Loucy (cell line): ENCODE measurements around the gene MYL2.

ENCODE experiments used
- H2AFZ ChIP-seq: fragments of 200-600 bp; sonication (generic); 2 replicates; pipeline ENCODE4 v1.6.0; 2016; ENCODE audit warnings: antibody characterized with exemption, mild to moderate bottlenecking, low read length, moderate library complexity
- H3F3A ChIP-seq: fragments of 200-600 bp; 2 replicates; pipeline ENCODE4 v1.6.0; 2016; ENCODE audit warnings: antibody characterized with exemption, low read depth, mild to moderate bottlenecking
- H3K27me3 ChIP-seq: fragments of 200-600 bp; sonication (generic); 2 replicates; pipeline ENCODE4 v1.6.1; 2014; ENCODE audit warnings: low read length, mild to moderate bottlenecking; ENCODE audit not compliant: insufficient read depth, poor library complexity, severe bottlenecking
- H3K36me3 ChIP-seq: fragments of 200-600 bp; sonication (generic); 2 replicates; pipeline ENCODE4 v1.6.1; 2016; ENCODE audit warnings: low read length; ENCODE audit not compliant: insufficient read depth
- H3K4me1 ChIP-seq: fragments of 200-600 bp; sonication (generic); 2 replicates; pipeline ENCODE4 v1.5.1; 2014; ENCODE audit warnings: low read length, mild to moderate bottlenecking; ENCODE audit not compliant: insufficient read depth, poor library complexity, severe bottlenecking
- H3K4me2 ChIP-seq: fragments of 200-600 bp; sonication (generic); 2 replicates; pipeline ENCODE4 v1.6.0; 2014; ENCODE audit warnings: antibody characterized with exemption, low read length, low read depth, mild to moderate bottlenecking; ENCODE audit not compliant: poor library complexity, severe bottlenecking
- H3K4me3 ChIP-seq: fragments of 200-600 bp; sonication (generic); 2 replicates; pipeline ENCODE4 v1.5.1; 2014; ENCODE audit warnings: low read length, mild to moderate bottlenecking, mixed read lengths; ENCODE audit not compliant: poor library complexity, severe bottlenecking
- H3K79me2 ChIP-seq: fragments of 200-600 bp; sonication (generic); 2 replicates; pipeline ENCODE4 v1.6.1; 2014; ENCODE audit warnings: low read length; ENCODE audit not compliant: insufficient read depth
- H3K9ac ChIP-seq: fragments of 200-600 bp; sonication (generic); 2 replicates; pipeline ENCODE4 v1.6.0; 2014; ENCODE audit warnings: mild to moderate bottlenecking, low read depth, low read length, moderate library complexity; ENCODE audit not compliant: poor library complexity, severe bottlenecking
- H3K9me2 ChIP-seq: fragments of 200-600 bp; sonication (generic); replicated peaks from 2 replicates; pipeline ENCODE4 v1.6.1; 2016; ENCODE audit warnings: low read depth, low read length, mixed read lengths
- H3K9me3 ChIP-seq: fragments of 200-600 bp; sonication (generic); 2 replicates; pipeline ENCODE4 v1.6.1; 2014; ENCODE audit warnings: mild to moderate bottlenecking, antibody characterized with exemption, low read length, low read depth; ENCODE audit not compliant: insufficient read depth
- H4K20me1 ChIP-seq: fragments of 200-600 bp; sonication (generic); 2 replicates; pipeline ENCODE4 v1.6.0; 2014; ENCODE audit warnings: antibody characterized with exemption, low read length, mild to moderate bottlenecking; ENCODE audit not compliant: insufficient read depth, poor library complexity, severe bottlenecking
- EZH2phosphoT487 ChIP-seq: fragments of 200-600 bp; IDR thresholded peaks from 2 replicates; pipeline ENCODE4 v1.6.1; 2018; ENCODE audit warnings: antibody characterized with exemption, mild to moderate bottlenecking, moderate library complexity, borderline replicate concordance
- TF ChIP-seq, protein P1 (sequence below): fragments of 200-600 bp; sonication (generic); conservative IDR thresholded peaks from 2 replicates; pipeline ENCODE4 v1.5.1; 2014; ENCODE audit warnings: mild to moderate bottlenecking, antibody characterized with exemption, low read length

MYL2 gene

DNA sequence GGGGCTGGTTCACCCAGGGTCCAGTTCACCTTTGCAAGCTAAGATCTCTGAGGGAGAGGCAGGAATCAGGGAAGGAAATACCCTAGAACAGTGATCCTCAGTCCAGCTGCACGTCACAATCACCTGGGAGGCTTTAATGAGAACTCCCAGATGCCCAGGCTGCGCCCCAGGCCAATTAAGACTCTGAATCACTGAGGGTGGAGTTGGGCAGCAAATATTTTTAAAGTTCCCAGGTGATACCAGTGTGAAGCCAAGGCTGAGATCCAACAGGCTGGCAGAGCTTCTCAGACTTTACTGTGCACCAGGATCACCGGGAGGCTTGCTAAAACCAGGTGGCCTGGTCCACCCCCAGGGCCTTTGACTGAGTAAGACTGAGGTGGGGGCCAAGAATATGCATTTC, 23.8 kb downstream of the MYL2 start:
- Histone ChIP-seq H3K36me3 (no peaks in the 10 kb centered on the region), H3K4me2 (no peak overlapping the region), H3K27me3 (no peaks in the 10 kb centered on the region), H3K9me3 (no peaks in the 10 kb centered on the region), H2AFZ (no peak overlapping the region), H4K20me1 (no peaks in the 10 kb centered on the region), H3K9me2 (no peaks in the 10 kb centered on the region), H3F3A (no peaks in the 10 kb centered on the region), H3K4me1 (no peaks in the 10 kb centered on the region), H3K9ac (no peak overlapping the region), H3K4me3 (no peak overlapping the region), H3K79me2 (no peaks in the 10 kb centered on the region)
- TF ChIP-seq EZH2phosphoT487, result no peak
- TF ChIP-seq, protein P1, sequence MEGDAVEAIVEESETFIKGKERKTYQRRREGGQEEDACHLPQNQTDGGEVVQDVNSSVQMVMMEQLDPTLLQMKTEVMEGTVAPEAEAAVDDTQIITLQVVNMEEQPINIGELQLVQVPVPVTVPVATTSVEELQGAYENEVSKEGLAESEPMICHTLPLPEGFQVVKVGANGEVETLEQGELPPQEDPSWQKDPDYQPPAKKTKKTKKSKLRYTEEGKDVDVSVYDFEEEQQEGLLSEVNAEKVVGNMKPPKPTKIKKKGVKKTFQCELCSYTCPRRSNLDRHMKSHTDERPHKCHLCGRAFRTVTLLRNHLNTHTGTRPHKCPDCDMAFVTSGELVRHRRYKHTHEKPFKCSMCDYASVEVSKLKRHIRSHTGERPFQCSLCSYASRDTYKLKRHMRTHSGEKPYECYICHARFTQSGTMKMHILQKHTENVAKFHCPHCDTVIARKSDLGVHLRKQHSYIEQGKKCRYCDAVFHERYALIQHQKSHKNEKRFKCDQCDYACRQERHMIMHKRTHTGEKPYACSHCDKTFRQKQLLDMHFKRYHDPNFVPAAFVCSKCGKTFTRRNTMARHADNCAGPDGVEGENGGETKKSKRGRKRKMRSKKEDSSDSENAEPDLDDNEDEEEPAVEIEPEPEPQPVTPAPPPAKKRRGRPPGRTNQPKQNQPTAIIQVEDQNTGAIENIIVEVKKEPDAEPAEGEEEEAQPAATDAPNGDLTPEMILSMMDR, result no peak

DNA sequence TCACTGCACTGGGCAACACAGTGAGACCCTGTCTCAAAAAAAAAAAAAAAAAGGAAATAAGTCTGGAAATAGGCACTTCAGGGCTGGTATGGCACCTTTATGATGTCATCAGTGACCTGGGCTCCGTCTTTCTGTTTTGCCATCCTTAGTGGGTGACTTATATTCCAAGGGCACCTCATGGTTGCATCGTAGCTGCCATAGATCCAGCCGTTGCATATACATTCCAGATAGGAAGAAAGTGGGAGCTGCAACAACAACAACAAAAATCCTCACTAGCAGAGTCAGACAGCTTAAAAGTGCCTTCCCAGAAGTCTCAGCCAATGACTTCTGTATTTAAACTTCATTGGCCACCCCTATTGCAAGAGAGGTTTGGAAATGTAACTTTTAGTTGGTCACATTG, 26.4 kb downstream of the MYL2 start:
- no peaks in the 10 kb centered on the region for H4K20me1 ChIP-seq
- no peak for TF ChIP-seq EZH2phosphoT487
- TF ChIP-seq, protein P1, result no peak
- peak overlapping the region; percentile 35 for H3K4me2 ChIP-seq

DNA sequence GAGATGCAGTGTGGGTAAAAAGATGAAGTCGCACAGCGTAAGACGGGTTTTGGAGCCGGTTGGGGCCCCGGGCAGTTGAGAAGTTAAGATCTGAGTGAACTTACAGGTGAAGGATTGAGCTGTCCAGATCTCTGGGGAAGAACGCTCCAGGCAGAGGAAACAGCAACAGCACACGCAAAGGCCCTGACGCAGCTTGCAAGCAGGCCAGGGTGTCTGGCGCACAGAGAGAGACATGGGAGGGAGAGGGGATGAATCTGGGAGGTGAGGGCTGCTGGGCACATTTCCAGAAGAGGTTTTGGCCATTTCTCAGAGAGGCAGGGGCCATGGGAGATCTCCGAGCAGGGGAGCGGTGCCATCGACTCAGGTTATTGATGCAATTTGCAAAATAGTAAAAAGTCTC, 31.0 kb downstream of the MYL2 start:
- H3F3A ChIP-seq, result no peaks in the 10 kb centered on the region
- no peaks in the 10 kb centered on the region for H3K36me3 ChIP-seq
- no peak overlapping the region for H3K4me3 ChIP-seq
- H3K79me2 ChIP-seq, result no peaks in the 10 kb centered on the region
- no peak for TF ChIP-seq EZH2phosphoT487
- TF ChIP-seq, protein P1, result no peak
- H3K4me2 ChIP-seq, result no peak overlapping the region
- H3K9me2 ChIP-seq, result no peaks in the 10 kb centered on the region
- no peak overlapping the region for H3K9ac ChIP-seq
- H2AFZ ChIP-seq, result no peak overlapping the region
- no peaks in the 10 kb centered on the region for H3K9me3 ChIP-seq
- H3K27me3 ChIP-seq, result no peaks in the 10 kb centered on the region
- H3K4me1 ChIP-seq, result no peaks in the 10 kb centered on the region
- no peaks in the 10 kb centered on the region for H4K20me1 ChIP-seq

More for the DNA sequence above, 26.4 kb downstream of the MYL2 start:
- H3K4me3 ChIP-seq, result peak overlapping the region; percentile 21
- peak overlapping the region; percentile 79 for H2AFZ ChIP-seq
- no peaks in the 10 kb centered on the region for H3K79me2 ChIP-seq
- no peaks in the 10 kb centered on the region for H3K9me2 ChIP-seq
- H3K36me3 ChIP-seq, result no peaks in the 10 kb centered on the region
- H3K9ac ChIP-seq, result no peak overlapping the region
- H3K9me3 ChIP-seq, result no peaks in the 10 kb centered on the region
- no peaks in the 10 kb centered on the region for H3F3A ChIP-seq
- H3K4me1 ChIP-seq, result no peaks in the 10 kb centered on the region
- no peaks in the 10 kb centered on the region for H3K27me3 ChIP-seq
